GM19240 (cell line): ENCODE measurements around the gene ZP2.

Source experiments
- DNase-seq: peaks from one replicate; pipeline ENCODE4 v3.0.0; 2011; ENCODE audit warnings: low spot score; ENCODE audit not compliant: insufficient read length

Gene ZP2

GRCh38 chr16:21150375-21151001 lies 60.9 kb downstream of the ZP2 start, which contains the start of gene DNAH3:
DNAH3 (minus strand) TSS chr16:21150846; CDS start chr16:21150319, 527 bp downstream.
- DNase-seq, result no peak
